Nephron (organoid): Measurements from ENCODE around the gene MARVELD2.
"Not testable (repeated sequence)": the region's sequence is repeated elsewhere in the genome, so short reads cannot be mapped to it uniquely, and the experiment has no call there.

Experiments used
- H3K27ac Mint-ChIP-seq, 3 experiments: 2 replicates each; pipeline ENCODE4 v1.8.0; 2020; ENCODE audit warnings: mixed read lengths in 3 of 3, mild to moderate bottlenecking in 2 of 3, moderate library complexity in 1 of 3
- H3K27me3 Mint-ChIP-seq: 2 replicates; pipeline ENCODE4 v1.8.0; 2021; ENCODE audit warnings: low read depth, mild to moderate bottlenecking, moderate library complexity, mixed read lengths
- H3K36me3 Mint-ChIP-seq: 2 replicates; pipeline ENCODE4 v1.8.0; 2020; ENCODE audit warnings: low read depth, mixed read lengths
- H3K4me1 Mint-ChIP-seq: 2 replicates; pipeline ENCODE4 v1.8.0; 2020; ENCODE audit warnings: mixed read lengths
- H3K4me3 Mint-ChIP-seq, 3 experiments: 2 replicates each; pipeline ENCODE4 v1.8.0; 2020; ENCODE audit warnings: mild to moderate bottlenecking in 3 of 3, mixed read lengths in 3 of 3, moderate library complexity in 2 of 3
- H3K9me3 Mint-ChIP-seq: 2 replicates; pipeline ENCODE4 v1.8.0; 2020; ENCODE audit warnings: mixed read lengths
- CTCF ChIP-seq, 3 experiments: fragments of 200-600 bp; sonication (generic); IDR thresholded peaks; one replicate each; pipeline ENCODE4 v1.5.0; 2021; ENCODE audit warnings: antibody characterized with exemption in 3 of 3; ENCODE audit not compliant: unreplicated experiment in 3 of 3

Gene MARVELD2

GRCh38 chr5:69416699-69417098 is 1.8 kb downstream of the MARVELD2 start:
- Mint-ChIP-seq H3K27ac (peak overlapping the region in 1 of 3 experiments; percentile 97), H3K27me3 (peaks cover 30% of the 10 kb centered on the region), H3K4me1 (peaks cover 3% of the 10 kb centered on the region), H3K36me3 (peaks cover 48% of the 10 kb centered on the region), H3K4me3 (peak overlapping the region; percentile 1 to 86 (median 76)), H3K9me3 (no peaks in the 10 kb centered on the region)
- TF ChIP-seq CTCF (IDR thresholded peaks at IDR 0.05; ENCODE audit: unreplicated experiment in 3 of 3) = no peak

GRCh38 chr5:69418554-69418953 is 3.6 kb downstream of the MARVELD2 start:
- Mint-ChIP-seq H3K9me3 (peaks cover 2% of the 10 kb centered on the region), H3K4me1 (peaks cover 3% of the 10 kb centered on the region), H3K27me3 (peaks cover 30% of the 10 kb centered on the region), H3K4me3 (no peak overlapping the region), H3K27ac (no peak overlapping the region), H3K36me3 (peaks cover 54% of the 10 kb centered on the region)
- no peak for TF ChIP-seq CTCF (IDR thresholded peaks at IDR 0.05; ENCODE audit: unreplicated experiment in 3 of 3)

- Mint-ChIP-seq H3K27ac (no peak overlapping the region), H3K27me3 (no peaks in the 10 kb centered on the region), H3K9me3 (no peaks in the 10 kb centered on the region), H3K36me3 (peaks cover 10% of the 10 kb centered on the region), H3K4me3 (no peak overlapping the region), H3K4me1 (peaks cover 5% of the 10 kb centered on the region)
- no peak for TF ChIP-seq CTCF (IDR thresholded peaks at IDR 0.05; ENCODE audit: unreplicated experiment in 3 of 3)
Measured at GRCh38 chr5:69431424-69432303, 16.7 kb downstream of the MARVELD2 start.

GRCh38 chr5:69432412-69433206 is 17.7 kb downstream of the MARVELD2 start:
- no peak overlapping the region for H3K4me3 Mint-ChIP-seq
- no peak overlapping the region for H3K27ac Mint-ChIP-seq
- peaks cover 5% of the 10 kb centered on the region for H3K4me1 Mint-ChIP-seq
- peaks cover 10% of the 10 kb centered on the region for H3K36me3 Mint-ChIP-seq
- no peaks in the 10 kb centered on the region for H3K27me3 Mint-ChIP-seq
- no peak for TF ChIP-seq CTCF (IDR thresholded peaks at IDR 0.05; ENCODE audit: unreplicated experiment in 3 of 3)
- H3K9me3 Mint-ChIP-seq = no peaks in the 10 kb centered on the region

GRCh38 chr5:69435276-69435884 is 20.5 kb downstream of the MARVELD2 start:
- H3K27me3 Mint-ChIP-seq, H3K9me3 Mint-ChIP-seq, H3K4me3 Mint-ChIP-seq, H3K4me1 Mint-ChIP-seq, H3K27ac Mint-ChIP-seq: not testable (repeated sequence)
- peaks cover 14% of the 10 kb centered on the region for H3K36me3 Mint-ChIP-seq

- TF ChIP-seq CTCF (IDR thresholded peaks at IDR 0.05; ENCODE audit: unreplicated experiment in 3 of 3) = no peak
- Mint-ChIP-seq H3K27me3 (no peaks in the 10 kb centered on the region), H3K4me1 (no peaks in the 10 kb centered on the region), H3K9me3 (no peaks in the 10 kb centered on the region), H3K36me3 (no peaks in the 10 kb centered on the region), H3K4me3 (no peak overlapping the region), H3K27ac (peak overlapping the region in 1 of 3 experiments; percentile 51)
Measured at GRCh38 chr5:69444127-69444754, 29.3 kb downstream of the MARVELD2 start.
